H1 (cell line): ENCODE measurements around the gene INAVA. TPM values are rescaled to one million over a fixed set of nuclear protein-coding genes. Genes with fewer than 3 reads are reported as not detected.

Experiments
- polyA plus RNA-seq, 7 experiments: library from polyadenylated mRNA; depleted of rRNA in 3 of 7; stranded (reverse) in 5 of 7; unstranded in 2 of 7; fragments of >200 nt in 5 of 7; fragments of 200-250 nt in 2 of 7; gene quantifications; 1 replicate in 5 of 7; 2 replicates in 1 of 7; 4 replicates in 1 of 7; pipeline versions ENCODE4 v1.2.1 to v1.2.3, GENCODE V29; 2011 to 2013; ENCODE audit warnings: missing spikeins in 2 of 7, mixed read lengths in 2 of 7
- total RNA-seq: library from RNA; stranded (reverse); fragmentation: NEBNext Ultra II Directional; extraction: Animal tissue kit (Norgen Biotek cat#: 25700); gene quantifications from 2 replicates; pipeline ENCODE4 v1.2.1, GENCODE V29; 2021
- TF ChIP-seq, protein P1 (sequence below): IDR thresholded peaks from 2 replicates; pipeline ENCODE4 v1.6.1; 2012; ENCODE audit warnings: inconsistent platforms

Gene INAVA
- total and polyA plus RNA-seq, 2 of the 8 experiments (the other 6 are each of a cell fraction or from before 2014, with no cell fraction given), result 46.8 to 49.3 TPM

DNA sequence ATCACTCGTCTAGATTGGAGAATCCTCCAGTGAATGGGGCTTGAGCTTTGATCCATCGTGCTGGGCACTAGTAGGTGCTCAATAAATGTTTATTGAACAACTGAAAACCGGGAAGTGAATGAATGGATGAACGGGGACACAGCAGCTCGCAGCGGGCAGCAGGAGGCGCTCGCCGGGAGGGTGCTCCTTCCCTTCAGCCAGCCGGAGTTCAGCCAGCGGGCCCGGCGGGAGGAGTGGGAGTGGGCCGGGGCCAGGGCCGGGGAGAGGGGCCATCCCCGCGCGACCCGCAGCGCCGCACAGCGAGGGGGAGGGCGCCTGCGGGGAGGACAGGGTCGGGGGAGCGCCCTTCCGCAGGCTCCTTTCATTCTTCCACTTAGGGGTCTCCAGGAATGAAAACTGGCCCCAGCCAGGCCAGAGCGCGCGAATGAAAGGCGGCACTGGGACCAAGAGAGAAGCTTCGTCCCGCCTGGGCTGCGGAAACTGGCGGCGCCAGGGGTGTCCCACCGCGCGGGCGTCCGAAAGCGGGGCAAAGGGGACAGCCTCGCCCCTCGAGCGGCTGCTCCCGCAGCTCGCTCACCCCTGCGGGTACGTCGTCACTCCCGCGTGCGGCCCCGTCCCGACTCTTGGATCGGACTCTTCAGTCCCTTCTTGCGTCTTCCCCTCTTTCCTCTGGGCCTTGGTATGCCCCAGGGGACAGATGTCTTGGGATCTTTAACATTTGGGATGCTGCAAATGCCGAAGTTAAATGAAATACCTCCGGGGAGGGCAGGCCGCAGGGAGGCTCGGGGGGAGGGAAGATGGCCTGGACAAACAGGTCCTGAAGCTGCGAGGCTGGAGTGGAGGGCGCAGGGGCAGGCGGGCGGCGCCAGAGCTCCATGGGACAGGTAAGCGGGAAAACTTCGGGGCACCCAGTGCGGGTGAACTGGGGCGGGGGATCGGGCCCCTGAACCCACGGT is 3.6 kb upstream of the INAVA start (continued):
- TF ChIP-seq, protein P1, sequence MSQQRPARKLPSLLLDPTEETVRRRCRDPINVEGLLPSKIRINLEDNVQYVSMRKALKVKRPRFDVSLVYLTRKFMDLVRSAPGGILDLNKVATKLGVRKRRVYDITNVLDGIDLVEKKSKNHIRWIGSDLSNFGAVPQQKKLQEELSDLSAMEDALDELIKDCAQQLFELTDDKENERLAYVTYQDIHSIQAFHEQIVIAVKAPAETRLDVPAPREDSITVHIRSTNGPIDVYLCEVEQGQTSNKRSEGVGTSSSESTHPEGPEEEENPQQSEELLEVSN, result peak; percentile 44
